SKM-1 treated with dmso at 0.1 percent for 144 hours (cell line): ENCODE measurements around the gene SLC46A2.
A peak's percentile ranks its signal among the peaks of the same experiment; 100 is the strongest.

Experiments
- DNase-seq: peaks from one replicate; lab custom pipeline; 2025; ENCODE audit not compliant: unreplicated experiment; lab: John Stamatoyannopoulos, UW

SLC46A2 gene, protein sequence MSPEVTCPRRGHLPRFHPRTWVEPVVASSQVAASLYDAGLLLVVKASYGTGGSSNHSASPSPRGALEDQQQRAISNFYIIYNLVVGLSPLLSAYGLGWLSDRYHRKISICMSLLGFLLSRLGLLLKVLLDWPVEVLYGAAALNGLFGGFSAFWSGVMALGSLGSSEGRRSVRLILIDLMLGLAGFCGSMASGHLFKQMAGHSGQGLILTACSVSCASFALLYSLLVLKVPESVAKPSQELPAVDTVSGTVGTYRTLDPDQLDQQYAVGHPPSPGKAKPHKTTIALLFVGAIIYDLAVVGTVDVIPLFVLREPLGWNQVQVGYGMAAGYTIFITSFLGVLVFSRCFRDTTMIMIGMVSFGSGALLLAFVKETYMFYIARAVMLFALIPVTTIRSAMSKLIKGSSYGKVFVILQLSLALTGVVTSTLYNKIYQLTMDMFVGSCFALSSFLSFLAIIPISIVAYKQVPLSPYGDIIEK

DNA sequence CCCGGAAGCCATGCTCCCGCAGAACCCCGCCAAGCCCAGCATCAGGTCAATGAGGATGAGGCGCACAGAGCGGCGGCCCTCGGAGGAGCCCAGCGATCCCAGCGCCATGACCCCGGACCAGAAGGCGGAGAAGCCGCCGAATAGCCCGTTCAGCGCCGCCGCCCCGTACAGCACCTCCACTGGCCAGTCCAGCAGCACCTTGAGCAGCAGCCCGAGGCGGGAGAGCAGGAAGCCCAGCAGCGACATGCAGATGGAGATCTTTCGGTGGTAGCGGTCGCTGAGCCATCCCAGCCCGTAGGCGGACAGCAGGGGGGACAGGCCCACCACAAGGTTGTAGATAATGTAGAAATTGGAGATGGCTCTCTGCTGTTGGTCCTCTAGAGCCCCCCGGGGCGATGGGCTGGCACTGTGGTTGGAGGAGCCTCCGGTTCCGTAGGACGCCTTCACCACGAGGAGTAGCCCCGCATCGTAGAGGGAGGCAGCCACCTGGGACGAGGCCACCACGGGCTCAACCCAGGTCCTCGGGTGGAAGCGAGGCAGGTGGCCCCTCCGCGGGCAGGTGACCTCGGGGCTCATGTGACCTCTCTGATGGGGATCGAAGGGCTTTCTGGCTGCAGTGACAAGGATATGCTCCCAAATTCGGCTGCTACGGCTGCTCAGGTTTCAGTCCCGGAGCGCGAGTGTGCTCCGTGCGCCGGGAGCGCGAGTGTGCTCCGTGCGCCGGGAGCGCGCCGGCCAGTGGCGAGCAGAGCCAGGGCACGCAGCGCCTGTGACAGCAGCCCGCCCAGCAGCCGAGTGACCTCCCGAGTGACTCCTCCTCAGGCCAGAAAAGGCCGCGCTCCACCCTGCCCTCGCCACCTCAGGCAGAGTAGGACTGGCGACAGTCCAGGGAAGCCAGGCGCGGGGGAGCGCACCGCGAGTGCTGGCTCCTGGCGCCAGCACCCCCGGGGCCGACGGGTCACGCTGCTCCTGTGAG, at the start of gene SLC46A2:
SLC46A2 (minus strand) TSS at position 771 of the 976 bp plus-strand sequence; CDS start at position 576, 195 bp downstream.
- DNase-seq: no peak

DNA sequence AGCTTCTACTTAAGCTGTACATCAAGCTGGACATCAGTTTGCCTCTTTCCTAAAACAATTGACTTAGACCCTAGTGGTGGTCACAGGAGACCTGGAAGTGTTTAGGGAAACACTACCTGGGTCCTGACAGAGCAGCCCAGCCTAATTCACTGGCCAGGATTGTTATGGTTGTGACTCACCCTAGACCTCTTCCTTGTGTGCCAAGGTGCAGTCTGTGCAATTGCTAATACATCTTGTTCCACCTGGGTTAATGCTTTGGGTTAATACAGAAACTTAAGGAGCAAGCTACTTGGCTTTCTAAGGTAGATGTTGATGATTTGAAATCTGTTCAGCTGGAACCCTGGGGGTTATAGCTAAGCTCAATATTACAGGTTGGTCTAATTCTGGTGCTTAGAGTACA, 48.7 kb upstream of the SLC46A2 start:
- no peak for DNase-seq

DNA sequence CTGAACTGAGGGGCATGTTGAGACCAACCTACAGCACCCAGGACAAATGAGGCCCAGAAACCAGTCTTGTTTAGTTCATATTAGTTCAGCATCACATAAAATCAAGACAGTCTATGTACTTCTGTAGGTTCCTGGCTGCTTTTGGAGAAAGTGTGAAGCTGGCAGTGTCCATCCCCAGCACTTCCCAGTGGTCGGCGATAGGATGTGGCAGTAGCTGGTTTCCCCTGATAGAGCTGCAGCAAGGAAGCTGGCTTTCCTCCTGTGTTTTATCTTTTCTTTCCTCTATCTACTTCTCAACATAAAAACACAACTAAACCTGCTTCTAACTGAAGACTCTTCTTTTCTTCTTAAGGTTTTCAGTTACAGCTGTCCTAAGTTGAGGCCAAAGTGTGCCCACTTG, 43.0 kb upstream of the SLC46A2 start:
- no peak for DNase-seq

DNA sequence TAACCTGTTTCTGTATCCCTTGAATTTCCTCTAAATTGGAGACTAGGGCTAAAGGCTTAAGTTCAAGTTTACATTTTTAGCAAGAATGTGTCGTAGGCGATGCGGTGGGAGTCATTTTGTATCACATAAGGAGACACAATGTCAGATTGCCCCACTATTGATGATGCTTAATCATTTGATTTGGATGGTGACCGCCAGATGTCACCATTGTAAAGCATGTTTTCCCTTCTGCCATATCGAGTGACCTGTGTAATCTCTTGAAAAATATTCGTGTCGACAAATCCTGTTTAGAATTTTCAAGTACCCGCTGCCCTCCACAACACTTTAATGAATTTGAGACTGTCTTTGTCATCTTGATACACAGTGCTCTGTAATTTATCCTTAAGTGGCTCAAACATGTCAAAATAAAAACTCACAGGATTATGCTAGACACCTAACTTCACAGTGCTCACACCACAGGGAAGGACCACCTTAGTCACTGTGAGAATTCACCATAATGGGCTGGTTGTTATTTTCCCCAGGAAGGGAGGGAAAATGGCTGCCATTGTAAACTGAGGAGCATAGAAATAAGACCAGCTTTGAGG, 34.5 kb upstream of the SLC46A2 start:
- DNase-seq: no peak

DNA sequence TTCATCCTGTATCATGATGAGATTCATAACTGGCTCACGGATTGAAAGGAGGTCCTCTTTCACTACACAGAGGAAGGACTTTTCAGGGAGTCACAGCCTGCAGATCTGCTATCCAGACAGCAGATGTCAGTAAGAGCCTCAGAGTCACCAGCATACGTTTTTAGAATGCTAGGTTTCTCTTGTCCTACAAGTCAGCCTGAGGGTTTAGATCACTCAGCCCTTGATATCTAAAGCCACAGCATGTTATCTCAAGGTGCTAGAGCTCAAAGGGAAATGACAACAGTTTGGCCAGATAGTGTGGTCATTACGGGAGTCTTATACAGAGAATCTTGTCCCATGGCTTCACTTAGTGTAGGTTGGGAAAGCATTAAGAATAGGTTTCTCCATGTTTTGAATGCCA, 30.9 kb upstream of the SLC46A2 start:
- DNase-seq: peak; percentile 16

DNA sequence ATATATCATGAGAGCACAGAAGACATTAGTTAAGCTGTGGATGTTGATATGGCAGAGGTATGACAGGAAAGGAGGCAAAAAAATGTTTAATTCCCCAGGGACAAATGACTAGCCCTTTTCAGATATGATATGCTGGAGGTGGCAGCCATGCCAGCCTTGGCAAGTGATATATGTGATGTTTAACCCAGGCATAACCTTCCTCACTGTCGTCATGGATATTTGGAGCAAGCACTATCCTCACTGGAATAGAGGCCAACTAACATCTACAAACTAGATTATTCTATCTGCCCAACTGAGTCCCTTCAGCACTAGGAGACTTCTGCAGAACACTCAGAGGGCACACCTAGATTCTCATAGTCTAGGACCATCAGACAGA, 27.3 kb upstream of the SLC46A2 start:
- no peak for DNase-seq

DNA sequence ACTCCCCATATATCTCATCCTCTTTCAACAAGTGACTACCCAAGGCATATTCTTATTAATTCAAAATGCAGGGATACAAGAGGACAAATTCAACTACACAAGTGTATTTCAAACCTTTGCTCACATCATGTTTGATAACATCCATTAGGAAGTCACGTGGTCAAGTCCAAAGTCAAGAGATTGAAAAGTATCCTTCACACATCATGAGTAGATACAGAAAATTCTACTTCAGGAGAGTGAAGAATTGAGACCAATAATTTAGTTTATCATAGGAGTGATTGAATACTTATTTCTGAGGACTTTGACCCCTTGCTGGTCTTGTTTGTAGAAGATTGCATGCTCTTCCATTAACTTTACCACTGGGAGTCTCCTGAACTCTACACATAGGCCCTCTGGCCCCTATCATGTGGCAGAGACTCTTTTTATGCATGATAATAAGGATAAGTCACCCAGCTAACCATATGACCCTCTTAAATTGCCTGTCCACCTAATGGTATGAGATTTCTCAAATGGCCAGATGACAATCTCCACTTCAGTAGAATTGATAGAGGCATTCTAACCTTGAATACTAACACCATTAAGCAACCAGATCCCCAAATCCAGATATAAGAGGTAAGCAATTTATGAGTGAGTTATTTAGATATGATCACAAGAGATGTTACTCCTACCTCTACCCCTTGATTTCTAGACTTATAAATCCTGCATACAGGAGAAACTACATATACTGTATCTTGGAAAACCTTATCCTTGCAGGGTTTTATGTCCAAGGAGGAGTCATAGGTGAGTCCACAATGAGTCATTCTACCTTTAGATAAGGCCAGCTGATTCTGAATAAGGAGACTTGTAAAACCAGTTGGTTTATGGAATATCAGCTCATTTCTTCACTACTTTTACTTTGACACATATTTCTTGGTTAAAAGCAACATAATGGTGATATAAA, 26.6 kb upstream of the SLC46A2 start:
- DNase-seq: no peak

DNA sequence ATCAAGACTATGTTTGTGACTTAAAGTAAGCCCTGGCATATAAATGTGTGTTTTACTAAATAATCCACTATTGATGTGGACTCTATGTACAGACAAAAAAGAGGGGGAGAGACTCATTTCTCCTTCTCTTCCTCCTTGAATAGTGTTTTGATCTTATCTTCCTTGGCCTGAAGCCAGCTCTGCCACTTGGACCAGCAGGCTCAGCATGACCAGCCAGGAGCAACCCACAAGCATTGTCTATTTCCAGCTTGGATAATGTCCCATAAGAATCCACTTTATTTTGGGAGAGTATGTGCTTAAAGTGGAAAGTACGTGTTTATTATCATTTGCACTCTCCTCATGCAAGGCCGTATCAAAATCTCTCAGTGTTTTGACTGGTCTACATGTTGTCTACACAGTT, 23.8 kb upstream of the SLC46A2 start:
- DNase-seq: no peak

DNA sequence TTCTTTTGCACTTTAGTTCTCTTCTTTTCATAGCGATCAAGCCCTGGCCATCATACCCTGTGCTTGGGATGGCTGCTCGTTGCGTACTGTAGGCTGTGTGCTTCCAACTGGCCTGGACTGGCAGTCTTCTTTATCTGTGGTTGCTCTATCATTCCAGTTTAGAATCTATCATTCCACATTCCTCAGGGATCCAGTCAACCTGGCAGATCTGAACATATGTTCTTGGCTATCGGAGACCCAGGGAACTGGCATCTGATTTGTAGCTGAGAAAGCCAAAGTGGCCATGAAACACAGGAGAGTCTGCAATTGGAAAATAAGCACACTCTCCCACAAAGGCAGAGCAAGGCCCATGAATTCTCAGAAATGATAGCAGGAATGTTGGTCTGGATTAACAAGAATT, 22.6 kb upstream of the SLC46A2 start:
- DNase-seq: no peak

DNA sequence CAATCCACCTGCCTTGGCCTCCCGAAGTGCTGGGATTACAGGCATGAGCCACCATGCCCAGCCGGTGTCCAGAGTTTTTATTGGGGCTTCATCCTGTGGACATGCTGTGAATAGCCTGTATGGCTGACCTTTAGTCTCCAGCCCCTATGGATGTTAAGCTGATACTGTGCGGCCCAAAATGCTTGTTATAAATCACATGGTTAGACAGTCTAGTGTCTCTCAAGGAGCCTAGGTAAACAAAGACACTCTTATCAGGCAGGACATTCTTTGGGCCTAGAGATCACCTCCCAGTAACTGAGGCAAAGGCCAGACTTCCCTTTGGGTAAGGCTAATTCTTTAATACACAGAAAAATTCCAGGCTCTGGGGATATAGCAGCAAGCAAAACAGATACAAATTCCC, 22.0 kb upstream of the SLC46A2 start:
- DNase-seq: no peak

DNA sequence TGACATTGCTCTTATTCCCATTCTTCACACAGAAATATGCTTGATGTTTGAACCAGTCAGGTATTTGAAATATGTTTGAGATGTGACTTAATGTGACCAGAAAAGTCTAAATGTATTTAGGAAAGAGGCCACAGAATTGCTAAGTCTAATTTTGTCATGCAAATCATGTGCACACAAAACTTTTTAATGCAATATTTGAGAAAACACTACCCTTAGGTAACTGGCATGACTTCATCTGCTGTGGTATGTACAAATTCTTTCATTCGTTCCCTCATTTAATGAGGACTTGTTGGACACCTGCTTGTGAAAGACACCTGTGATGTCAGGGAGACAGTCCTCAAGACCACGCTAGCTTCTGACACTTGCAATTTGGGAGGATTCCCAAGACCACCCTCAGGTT, 21.1 kb upstream of the SLC46A2 start:
- DNase-seq: no peak

DNA sequence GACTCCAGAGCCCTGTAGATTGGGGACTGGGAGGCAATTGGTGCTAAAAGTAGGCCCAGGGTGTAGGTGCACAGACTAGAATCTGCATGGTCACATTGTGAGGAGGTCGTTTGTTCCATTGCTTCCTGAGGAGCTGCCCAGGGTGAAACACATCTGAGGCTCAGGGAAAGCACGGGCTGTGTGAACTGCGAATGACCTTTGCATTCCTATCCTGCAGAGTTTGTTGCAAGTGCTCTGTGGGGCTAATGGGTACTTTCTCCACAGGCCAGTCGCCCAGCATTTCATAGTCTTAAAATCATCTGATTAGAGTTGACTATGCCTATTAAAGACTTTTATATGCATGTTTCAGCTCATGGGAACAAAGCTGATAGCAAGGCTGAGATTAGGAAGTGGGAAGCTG, 14.4 kb upstream of the SLC46A2 start:
- no peak for DNase-seq

DNA sequence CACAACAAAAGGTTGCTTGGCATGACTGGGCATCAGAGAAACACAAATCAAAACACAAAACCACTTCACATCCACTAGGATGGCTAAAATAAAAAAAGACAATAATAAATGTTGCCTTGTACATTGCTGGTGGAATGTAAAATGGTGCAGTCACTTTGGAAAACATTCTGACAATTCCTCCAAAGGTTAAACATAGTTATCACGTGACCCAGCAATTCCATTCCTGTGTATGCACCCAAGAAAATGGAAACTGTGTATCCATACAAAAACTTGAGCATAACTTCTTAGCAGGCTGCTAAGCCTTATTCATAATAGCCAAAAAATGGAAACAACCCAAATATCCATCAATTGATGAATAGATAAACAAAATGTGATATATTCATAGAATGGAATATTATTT, 10.2 kb upstream of the SLC46A2 start:
- DNase-seq: no peak

DNA sequence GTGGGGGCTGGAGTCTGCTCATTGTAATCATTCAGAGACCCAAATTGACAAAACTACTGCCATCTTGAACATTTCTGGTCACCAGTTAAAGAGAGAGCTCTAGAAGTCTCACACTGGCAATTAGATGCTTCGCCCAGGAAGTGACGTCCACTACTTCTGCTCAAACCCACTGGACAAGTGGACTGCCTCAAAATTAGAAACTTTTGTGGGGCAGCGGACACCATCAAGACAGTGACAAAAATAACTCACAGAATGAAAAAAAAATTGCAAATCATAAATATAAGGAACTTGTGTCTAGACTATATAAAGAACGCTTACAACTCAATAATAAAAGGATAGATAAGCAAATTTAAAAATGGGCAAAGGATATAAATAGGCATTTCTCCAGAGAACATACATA, 9.8 kb upstream of the SLC46A2 start:
- no peak for DNase-seq

DNA sequence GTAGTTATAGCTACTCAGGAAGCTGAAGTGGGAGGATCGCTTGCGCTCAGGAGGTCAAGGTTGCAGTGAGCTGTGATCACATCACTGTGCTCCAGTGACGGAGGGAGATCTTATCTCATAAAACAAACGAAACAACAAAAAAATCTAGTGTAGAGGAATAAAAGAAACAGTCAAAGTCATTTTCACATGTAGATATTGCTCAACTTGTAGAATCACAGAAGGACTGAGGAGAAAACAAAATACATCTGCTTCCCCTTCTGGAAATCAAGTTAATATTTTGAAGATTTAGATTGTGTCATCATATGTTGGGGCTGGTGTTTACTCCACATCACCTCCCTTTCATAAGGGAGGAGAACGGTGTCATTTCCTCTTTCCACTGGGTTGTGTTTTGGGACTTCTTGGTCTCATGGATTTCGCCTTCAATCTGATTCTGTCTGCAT, 8.2 kb upstream of the SLC46A2 start:
- DNase-seq: no peak

DNA sequence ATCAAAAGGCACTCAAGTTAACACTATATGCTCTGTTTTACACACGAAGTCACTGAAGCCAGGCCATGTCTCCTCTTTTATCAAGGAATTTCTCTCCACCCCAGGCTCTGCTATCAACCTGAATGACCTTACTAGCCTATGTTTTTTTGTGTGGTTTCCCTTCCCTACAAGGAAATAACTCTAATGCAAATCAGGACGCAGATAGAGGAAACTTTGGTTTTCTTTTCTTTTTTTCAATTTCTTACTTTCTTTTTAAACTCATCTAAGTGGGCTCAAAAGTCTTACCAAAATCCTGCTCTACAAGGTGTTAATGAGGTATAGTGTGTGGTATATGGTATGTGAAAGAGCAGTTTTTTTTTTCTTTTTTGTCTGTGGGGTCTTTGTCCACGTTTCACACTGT, 5.5 kb upstream of the SLC46A2 start:
- DNase-seq: no peak

DNA sequence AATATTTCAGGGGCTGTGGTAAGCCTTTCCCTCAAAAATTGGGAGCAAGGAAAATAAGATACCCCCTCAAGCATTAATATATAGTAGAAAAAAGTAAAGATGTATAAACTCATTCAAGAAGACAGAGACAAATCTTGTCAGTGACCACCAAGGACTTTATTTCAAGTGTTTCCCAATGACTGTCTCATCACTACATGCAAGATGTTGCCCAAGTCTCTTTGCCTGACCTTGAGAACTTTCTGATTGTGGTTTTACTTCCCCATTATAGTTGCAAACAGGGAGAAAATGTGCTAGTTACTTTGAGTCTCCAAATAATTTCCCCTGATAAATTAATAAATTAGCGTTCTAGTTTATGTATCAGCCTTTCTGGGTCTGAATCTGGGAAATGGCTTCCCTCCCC, 4.0 kb upstream of the SLC46A2 start:
- DNase-seq: peak; percentile 79

DNA sequence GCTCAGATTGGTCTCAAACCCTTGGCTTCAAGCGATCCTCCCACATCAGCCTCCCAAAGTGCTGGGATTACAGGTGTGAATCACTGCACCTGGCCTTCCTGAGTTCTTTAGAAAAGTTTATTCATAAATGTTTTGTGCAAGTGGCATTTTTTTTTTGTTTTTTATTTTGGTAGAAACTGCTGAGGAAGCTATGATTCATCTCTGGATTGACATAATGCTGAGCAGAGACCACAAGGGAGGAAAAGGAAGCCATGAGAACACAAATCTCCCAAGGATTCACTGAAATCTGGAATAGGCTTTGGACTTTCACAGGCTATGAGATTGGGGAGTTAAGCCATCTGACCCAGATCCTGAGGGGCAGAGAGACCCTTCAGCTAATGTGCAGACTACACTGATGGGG, 3.4 kb upstream of the SLC46A2 start:
- DNase-seq: no peak

DNA sequence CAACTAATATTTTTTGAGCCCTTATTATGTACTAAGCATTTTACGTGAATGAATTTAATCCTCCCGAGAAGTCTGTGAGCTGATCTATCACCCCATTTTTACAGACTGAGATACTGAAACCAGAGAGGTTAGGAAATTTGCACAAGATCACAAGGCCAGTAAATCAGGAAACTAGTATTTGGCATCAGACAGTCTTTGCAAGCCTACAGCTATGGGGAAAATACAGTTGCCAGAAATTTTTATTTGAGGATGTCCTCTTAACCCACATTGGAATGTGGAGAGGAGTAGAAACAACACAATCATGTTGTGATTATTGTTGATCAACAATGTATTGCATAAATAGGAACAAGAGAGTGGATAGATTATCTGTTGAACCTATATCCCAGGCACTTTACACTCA, 2.3 kb upstream of the SLC46A2 start:
- no peak for DNase-seq

DNA sequence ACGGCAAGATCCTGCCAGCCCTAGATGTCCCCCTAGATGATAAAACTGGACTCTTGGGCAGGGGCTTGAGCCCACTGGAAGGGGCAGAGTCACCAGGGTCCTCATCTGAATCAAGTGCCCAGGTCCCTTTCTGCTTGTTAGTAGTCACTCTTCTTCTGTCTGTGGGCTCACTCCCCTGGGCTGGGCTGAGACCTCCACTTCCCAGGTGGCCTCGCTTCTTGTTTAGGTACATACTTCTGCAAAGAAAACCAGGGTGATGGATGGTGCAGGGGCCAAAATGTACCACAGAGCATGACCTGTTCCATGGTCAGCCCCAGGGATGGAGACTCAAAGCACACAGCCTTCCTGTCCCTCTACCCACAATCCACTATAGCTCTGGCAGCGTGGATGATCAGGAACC, 845 bp upstream of the SLC46A2 start:
- no peak for DNase-seq
